ENCODE measurements around the gene SLC13A3. TPM values are rescaled to one million over a fixed set of nuclear protein-coding genes. Genes with fewer than 3 reads are reported as not detected.

SLC13A3 gene
- total RNA-seq, 1 donor from 2014 or later = 2.9 TPM

DNA sequence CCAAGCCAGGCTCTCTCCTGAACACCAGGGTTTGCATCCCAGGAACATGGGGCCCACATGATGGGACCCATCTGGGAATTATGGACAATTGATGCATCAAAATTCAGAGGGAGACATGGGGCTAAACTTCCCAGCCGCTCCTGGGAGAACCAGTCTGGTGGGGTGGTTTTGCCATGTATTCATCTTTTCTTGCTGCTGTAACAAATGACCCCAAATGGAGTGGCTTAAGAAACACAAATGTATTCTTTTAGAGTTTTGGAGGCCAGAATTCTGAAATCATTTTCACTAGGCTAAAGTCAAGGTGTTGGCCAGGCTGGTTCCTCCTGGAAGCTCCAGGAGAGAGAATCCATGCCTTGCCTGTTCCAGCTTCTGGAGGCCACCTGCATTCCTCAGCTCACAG is 6.5 kb downstream of the SLC13A3 start:
- H3K4me1 Mint-ChIP-seq (ENCODE audit: low read depth) = no peaks in the 10 kb centered on the region
- no peak overlapping the region for H3K27ac Mint-ChIP-seq
- H3K27me3 Mint-ChIP-seq = peaks cover 34% of the 10 kb centered on the region
- no peak overlapping the region for H3K4me3 Mint-ChIP-seq (ENCODE audit: low read depth)
- DNase-seq (ENCODE audit: low spot score, unreplicated experiment) = no peak
- no peaks in the 10 kb centered on the region for H3K9me3 Mint-ChIP-seq (ENCODE audit: low read depth)
- no peaks in the 10 kb centered on the region for H3K36me3 Mint-ChIP-seq (ENCODE audit: insufficient read depth)
- TF ChIP-seq, protein P1, sequence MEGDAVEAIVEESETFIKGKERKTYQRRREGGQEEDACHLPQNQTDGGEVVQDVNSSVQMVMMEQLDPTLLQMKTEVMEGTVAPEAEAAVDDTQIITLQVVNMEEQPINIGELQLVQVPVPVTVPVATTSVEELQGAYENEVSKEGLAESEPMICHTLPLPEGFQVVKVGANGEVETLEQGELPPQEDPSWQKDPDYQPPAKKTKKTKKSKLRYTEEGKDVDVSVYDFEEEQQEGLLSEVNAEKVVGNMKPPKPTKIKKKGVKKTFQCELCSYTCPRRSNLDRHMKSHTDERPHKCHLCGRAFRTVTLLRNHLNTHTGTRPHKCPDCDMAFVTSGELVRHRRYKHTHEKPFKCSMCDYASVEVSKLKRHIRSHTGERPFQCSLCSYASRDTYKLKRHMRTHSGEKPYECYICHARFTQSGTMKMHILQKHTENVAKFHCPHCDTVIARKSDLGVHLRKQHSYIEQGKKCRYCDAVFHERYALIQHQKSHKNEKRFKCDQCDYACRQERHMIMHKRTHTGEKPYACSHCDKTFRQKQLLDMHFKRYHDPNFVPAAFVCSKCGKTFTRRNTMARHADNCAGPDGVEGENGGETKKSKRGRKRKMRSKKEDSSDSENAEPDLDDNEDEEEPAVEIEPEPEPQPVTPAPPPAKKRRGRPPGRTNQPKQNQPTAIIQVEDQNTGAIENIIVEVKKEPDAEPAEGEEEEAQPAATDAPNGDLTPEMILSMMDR (IDR thresholded peaks at IDR 0.05; ENCODE audit: unreplicated experiment) = no peak

DNA sequence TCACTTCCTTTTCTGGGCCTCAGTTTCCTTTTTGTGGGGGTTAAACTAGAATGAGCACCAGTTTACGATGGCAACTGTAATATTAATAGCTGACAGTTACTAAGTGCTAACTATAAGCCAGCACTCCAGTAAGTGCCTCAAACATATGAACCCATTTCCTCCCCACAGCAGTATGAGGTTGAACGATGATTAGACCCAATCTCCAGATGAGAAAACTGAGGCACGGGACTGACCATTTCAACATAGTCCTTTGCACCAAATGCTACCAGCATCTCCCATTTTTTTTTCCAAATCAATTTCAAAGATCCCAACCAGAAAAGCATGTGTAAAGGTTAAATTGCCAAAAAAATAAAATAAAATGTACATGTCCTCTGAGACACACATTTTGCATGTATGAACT is 7.1 kb downstream of the SLC13A3 start:
- DNase-seq (ENCODE audit: low spot score, unreplicated experiment) = no peak

DNA sequence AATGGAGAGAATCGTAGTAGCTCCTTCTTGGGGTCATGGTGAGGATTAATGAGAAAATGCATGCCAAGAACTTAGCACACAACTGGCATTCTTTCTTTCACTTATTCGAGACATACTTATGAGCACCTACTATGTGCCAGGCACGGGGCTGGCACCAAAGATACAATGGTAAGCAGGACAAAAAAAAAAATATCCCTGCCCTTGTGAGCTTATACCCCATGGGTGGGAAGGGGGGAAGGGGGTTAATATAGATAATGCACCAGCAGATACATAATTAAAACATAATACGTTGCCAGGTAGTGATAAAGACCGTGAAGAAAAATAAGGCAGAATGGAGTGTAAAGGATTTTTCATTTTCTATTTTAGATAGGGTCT is 8.3 kb downstream of the SLC13A3 start:
- Mint-ChIP-seq H3K9me3 (ENCODE audit: low read depth) (no peaks in the 10 kb centered on the region), H3K4me1 (ENCODE audit: low read depth) (no peaks in the 10 kb centered on the region), H3K27me3 (peaks cover 20% of the 10 kb centered on the region), H3K36me3 (ENCODE audit: insufficient read depth) (no peaks in the 10 kb centered on the region), H3K4me3 (ENCODE audit: low read depth) (no peak overlapping the region), H3K27ac (no peak overlapping the region)
- TF ChIP-seq, protein P1 (IDR thresholded peaks at IDR 0.05; ENCODE audit: unreplicated experiment) = no peak
- DNase-seq (ENCODE audit: low spot score, unreplicated experiment) = no peak

More for the DNA sequence above, 7.1 kb downstream of the SLC13A3 start:
- Mint-ChIP-seq H3K36me3 (ENCODE audit: insufficient read depth) (no peaks in the 10 kb centered on the region), H3K4me1 (ENCODE audit: low read depth) (no peaks in the 10 kb centered on the region), H3K9me3 (ENCODE audit: low read depth) (no peaks in the 10 kb centered on the region), H3K27me3 (peaks cover 29% of the 10 kb centered on the region), H3K4me3 (ENCODE audit: low read depth) (no peak overlapping the region), H3K27ac (no peak overlapping the region)
- TF ChIP-seq, protein P1 (IDR thresholded peaks at IDR 0.05; ENCODE audit: unreplicated experiment) = no peak

DNA sequence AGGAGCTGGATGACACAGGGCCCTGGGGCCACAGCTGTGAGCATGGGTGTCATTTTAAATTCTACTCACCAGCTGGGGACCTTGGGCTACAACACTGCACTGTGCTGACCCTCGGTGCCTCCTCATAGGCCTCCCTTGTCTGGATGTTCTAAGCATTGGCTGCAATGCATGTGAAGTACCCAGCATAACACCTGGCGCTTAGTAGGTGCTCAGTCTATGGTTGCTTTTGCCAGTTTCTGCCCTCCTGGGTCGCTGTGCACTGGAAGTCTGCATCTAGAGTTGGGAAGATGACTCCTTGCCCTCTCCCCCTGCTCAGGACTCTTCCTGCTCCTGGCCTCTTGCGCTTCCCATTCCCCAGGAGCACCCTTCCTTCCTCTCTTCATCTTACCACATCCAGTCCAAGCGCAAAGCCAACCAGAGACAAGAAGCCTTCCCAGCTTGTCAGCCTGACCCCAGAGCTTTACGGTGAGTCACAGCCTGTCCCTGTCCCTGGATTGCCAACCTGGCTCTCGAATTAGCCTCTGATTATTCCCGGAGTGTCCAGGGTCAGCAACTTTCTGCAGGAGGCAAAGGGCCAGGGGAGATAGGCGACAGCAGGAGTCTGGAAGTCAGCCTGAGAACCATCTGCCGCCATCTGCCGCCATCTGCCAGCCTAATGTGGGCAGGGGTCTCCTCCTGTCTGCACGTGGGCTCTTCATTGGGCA is 8.8 kb downstream of the SLC13A3 start:
- Mint-ChIP-seq H3K9me3 (ENCODE audit: low read depth) (no peaks in the 10 kb centered on the region), H3K4me3 (ENCODE audit: low read depth) (no peak overlapping the region), H3K4me1 (ENCODE audit: low read depth) (peaks cover 3% of the 10 kb centered on the region), H3K36me3 (ENCODE audit: insufficient read depth) (no peaks in the 10 kb centered on the region), H3K27ac (no peak overlapping the region), H3K27me3 (peaks cover 15% of the 10 kb centered on the region)
- no peak for DNase-seq (ENCODE audit: low spot score, unreplicated experiment)
- TF ChIP-seq, protein P1 (IDR thresholded peaks at IDR 0.05; ENCODE audit: unreplicated experiment) = no peak

DNA sequence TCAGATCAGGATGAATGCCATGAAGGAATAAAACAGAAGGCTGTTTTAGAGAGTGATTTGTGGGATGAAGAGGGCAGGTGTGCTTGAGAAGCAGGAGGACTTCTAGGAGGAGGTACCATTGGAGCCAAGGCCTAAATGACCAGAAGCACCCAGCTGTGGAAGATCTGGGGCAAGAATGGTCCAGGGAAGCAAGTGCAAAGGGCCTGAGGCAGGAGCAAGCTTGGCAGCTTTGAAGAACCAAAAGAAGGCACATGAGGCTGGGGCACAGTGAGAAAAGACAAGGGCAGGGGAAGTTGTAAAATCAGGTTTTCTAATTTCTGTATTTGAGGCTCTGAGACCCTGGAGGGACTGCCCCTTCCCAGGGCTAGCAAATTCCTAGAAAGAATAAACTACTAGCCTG is 9.8 kb downstream of the SLC13A3 start:
- H3K36me3 Mint-ChIP-seq (ENCODE audit: insufficient read depth) = no peaks in the 10 kb centered on the region
- TF ChIP-seq, protein P1 (IDR thresholded peaks at IDR 0.05; ENCODE audit: unreplicated experiment) = no peak
- no peak for DNase-seq (ENCODE audit: low spot score, unreplicated experiment)
- peaks cover 3% of the 10 kb centered on the region for H3K4me1 Mint-ChIP-seq (ENCODE audit: low read depth)
- peaks cover 8% of the 10 kb centered on the region for H3K27me3 Mint-ChIP-seq
- H3K27ac Mint-ChIP-seq = no peak overlapping the region
- no peaks in the 10 kb centered on the region for H3K9me3 Mint-ChIP-seq (ENCODE audit: low read depth)
- no peak overlapping the region for H3K4me3 Mint-ChIP-seq (ENCODE audit: low read depth)

Data from progenitor cell of endocrine pancreas (in vitro differentiated cells).